KMS-11 (cell line): ENCODE data around the gene SALL1.

Source experiments
- H2AFZ ChIP-seq: fragments of 200-600 bp; sonication (generic); 2 replicates; pipeline ENCODE4 v1.6.1; 2016; ENCODE audit warnings: antibody characterized with exemption, mixed run types, low read depth
- H3K27ac ChIP-seq: fragments of 200-600 bp; sonication (generic); 2 replicates; pipeline ENCODE4 v1.6.1; 2016; ENCODE audit warnings: mild to moderate bottlenecking, mixed run types
- H3K27me3 ChIP-seq: fragments of 200-600 bp; sonication (generic); 2 replicates; pipeline ENCODE4 v1.6.1; 2017; ENCODE audit warnings: mild to moderate bottlenecking, low read depth, mixed run types, moderate library complexity; ENCODE audit not compliant: insufficient read depth
- H3K36me3 ChIP-seq: fragments of 200-600 bp; sonication (generic); 2 replicates; pipeline ENCODE4 v1.6.1; 2017; ENCODE audit warnings: mild to moderate bottlenecking, mixed run types; ENCODE audit not compliant: insufficient read depth
- H3K4me1 ChIP-seq: fragments of 200-600 bp; sonication (generic); 2 replicates; pipeline ENCODE4 v1.6.1; 2016; ENCODE audit warnings: mild to moderate bottlenecking, low read depth, mixed run types; ENCODE audit not compliant: poor library complexity, severe bottlenecking
- H3K4me2 ChIP-seq: fragments of 200-600 bp; sonication (generic); 2 replicates; pipeline ENCODE4 v1.7.0; 2016; ENCODE audit warnings: mild to moderate bottlenecking, mixed run types
- H3K4me3 ChIP-seq: fragments of 200-600 bp; sonication (generic); IDR thresholded peaks from 2 replicates; pipeline ENCODE4 v1.6.1; 2017; ENCODE audit warnings: low read depth, low read length, mixed read lengths; ENCODE audit not compliant: insufficient read depth
- H3K79me2 ChIP-seq: fragments of 200-600 bp; sonication (generic); 2 replicates; pipeline ENCODE4 v1.6.1; 2016; ENCODE audit warnings: low read depth, mixed run types; ENCODE audit not compliant: insufficient read depth
- H3K9ac ChIP-seq: fragments of 200-600 bp; sonication (generic); 2 replicates; pipeline ENCODE4 v1.6.1; 2016; ENCODE audit warnings: mild to moderate bottlenecking, mixed run types
- H4K20me1 ChIP-seq: fragments of 200-600 bp; sonication (generic); 2 replicates; pipeline ENCODE4 v1.6.1; 2016; ENCODE audit warnings: mild to moderate bottlenecking, mixed run types; ENCODE audit not compliant: insufficient read depth
- CTCF ChIP-seq: fragments of 200-600 bp; sonication (generic); conservative IDR thresholded peaks from 2 replicates; pipeline ENCODE4 v1.6.1; 2017; ENCODE audit warnings: low read depth, mild to moderate bottlenecking, antibody characterized with exemption, low read length, moderate library complexity, mixed read lengths

SALL1 gene

GRCh38 chr16:51172368-51172767 lies 21.3 kb upstream of the SALL1 start:
- Histone ChIP-seq H4K20me1 (no peaks in the 10 kb centered on the region), H3K27ac (no peak overlapping the region), H3K9ac (no peak overlapping the region), H3K36me3 (no peaks in the 10 kb centered on the region), H3K27me3 (no peaks in the 10 kb centered on the region), H3K4me1 (no peaks in the 10 kb centered on the region), H3K79me2 (no peaks in the 10 kb centered on the region), H3K4me3 (no peak overlapping the region), H2AFZ (no peak overlapping the region), H3K4me2 (no peak overlapping the region)
- no peak for TF ChIP-seq CTCF

DNA sequence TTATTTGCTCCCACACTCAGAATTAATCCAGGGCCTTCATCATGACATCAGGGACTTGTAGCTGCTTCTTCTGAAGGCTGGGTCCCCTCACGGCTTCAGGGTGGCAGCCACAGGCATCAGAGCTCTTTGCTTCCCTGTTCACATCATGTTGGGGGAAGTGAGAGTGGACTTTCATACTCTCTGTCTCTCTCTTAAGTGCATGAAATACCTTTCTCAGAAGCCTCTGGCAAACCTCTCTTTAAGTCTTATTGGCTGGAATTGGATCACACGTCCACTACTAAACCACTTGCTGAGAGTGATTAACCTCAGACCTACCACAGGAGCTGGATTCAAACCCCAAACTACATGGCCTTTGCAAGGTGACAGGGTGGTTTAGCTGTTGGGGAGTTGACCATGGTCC lies 17.7 kb upstream of the SALL1 start:
- H3K36me3 ChIP-seq: no peaks in the 10 kb centered on the region
- no peak for TF ChIP-seq CTCF

GRCh38 chr16:51167170-51167895 lies 16.3 kb upstream of the SALL1 start:
- no peaks in the 10 kb centered on the region for H3K27me3 ChIP-seq

More for the DNA sequence above, 17.7 kb upstream of the SALL1 start:
- Histone ChIP-seq H2AFZ (no peak overlapping the region), H3K4me1 (no peaks in the 10 kb centered on the region), H3K4me3 (no peak overlapping the region), H3K4me2 (no peak overlapping the region), H4K20me1 (no peaks in the 10 kb centered on the region), H3K9ac (no peak overlapping the region), H3K79me2 (no peaks in the 10 kb centered on the region), H3K27ac (no peak overlapping the region), H3K27me3 (no peaks in the 10 kb centered on the region)

DNA sequence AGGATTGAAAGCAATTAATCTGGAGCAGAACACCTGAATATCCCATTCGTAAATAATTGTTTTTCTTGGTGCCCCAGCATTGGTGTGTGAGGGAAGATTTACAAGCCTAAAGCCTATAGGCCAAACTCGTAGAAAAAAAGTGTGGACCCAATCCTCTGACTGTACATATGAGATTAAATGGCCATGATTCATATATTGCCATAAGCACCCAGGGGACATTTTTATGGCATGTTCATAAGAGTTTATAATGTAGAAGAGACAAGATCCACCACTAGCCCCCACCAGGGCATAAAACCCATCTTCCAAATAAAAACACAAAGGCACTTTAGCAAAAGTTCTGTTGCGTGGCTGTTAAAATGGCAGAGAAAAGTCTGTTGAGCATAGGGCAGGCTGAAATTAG lies 15.5 kb upstream of the SALL1 start:
- Histone ChIP-seq H4K20me1 (no peaks in the 10 kb centered on the region), H3K79me2 (no peaks in the 10 kb centered on the region), H3K27ac (no peak overlapping the region), H3K4me2 (no peak overlapping the region), H3K36me3 (no peaks in the 10 kb centered on the region), H3K4me3 (no peak overlapping the region), H2AFZ (no peak overlapping the region), H3K27me3 (no peaks in the 10 kb centered on the region), H3K9ac (no peak overlapping the region), H3K4me1 (peaks cover 6% of the 10 kb centered on the region)
- no peak for TF ChIP-seq CTCF

More at GRCh38 chr16:51167170-51167895, 16.3 kb upstream of the SALL1 start:
- Histone ChIP-seq H3K79me2 (no peaks in the 10 kb centered on the region), H2AFZ (no peak overlapping the region), H4K20me1 (no peaks in the 10 kb centered on the region), H3K9ac (no peak overlapping the region), H3K36me3 (no peaks in the 10 kb centered on the region), H3K4me3 (no peak overlapping the region), H3K4me1 (peaks cover 2% of the 10 kb centered on the region), H3K27ac (no peak overlapping the region), H3K4me2 (no peak overlapping the region)
- TF ChIP-seq CTCF: no peak
